Measurements from ENCODE around the gene GCC2. TPM values are rescaled to one million over a fixed set of nuclear protein-coding genes. Genes with fewer than 3 reads are reported as not detected.

The GCC2 gene
- total and polyA plus RNA-seq, 9 of the 15 experiments (the other 6 are each of a cell fraction or from before 2014, with no cell fraction given): 11.4 to 35.7 (median 19.9) TPM

- no peak overlapping the region for H3K27ac ChIP-seq (ENCODE audit: extremely low read depth, low read depth, low read length)
- ATAC-seq (no peak), FAIRE-seq (no peak), DNase-seq (ENCODE audit: extremely low read depth in 1 of 4, low spot score in 3 of 4) (no peak)
- no peak overlapping the region for H3K4me3 ChIP-seq
- peaks cover 11% of the 10 kb centered on the region; the same call in 1 of the 3 replicates for H3K79me2 ChIP-seq (ENCODE audit: control insufficient read depth, insufficient read depth, low read length)
- no peaks in the 10 kb centered on the region; a peak in 1 of 5 replicates for H3K4me1 ChIP-seq (replicated peaks in 1 of 2; ENCODE audit: control insufficient read depth in 2 of 2, insufficient read depth in 2 of 2, low read length in 2 of 2)
- ChIA-PET CTCF (ENCODE audit: low intra/inter-chr PET ratio) (no interaction called here), POLR2A (interaction anchor here (1.5 kb wide), 1 partner anchor 11 kb away, joined by 5 read pairs; the partner anchor contains the start of gene GCC2)
- no TSS peak for BruUV-seq (replicated peaks)
- no peak overlapping the region for H3K9ac ChIP-seq (ENCODE audit: insufficient read depth in 1 of 2, low read depth in 2 of 2, low read length in 2 of 2)
- no peak overlapping the region for H2AFZ ChIP-seq (ENCODE audit: low read depth, low read length)
- intact Hi-C loops (cut with micrococcal nuclease): no loop called here
- H3K9me3 ChIP-seq (replicated peaks; ENCODE audit: control insufficient read depth, insufficient read depth, low read depth, low read length): peaks cover 13% of the 10 kb centered on the region; the same call in 1 of the 2 replicates
- H3K36me3 ChIP-seq (ENCODE audit: control insufficient read depth, insufficient read depth, low read length): peaks cover 65% of the 10 kb centered on the region; the same call in 2 of the 3 replicates
- in situ Hi-C loops (cut with MboI): no loop called here
- H3K9me1 ChIP-seq (ENCODE audit: control insufficient read depth, insufficient read depth, low read length): no peaks in the 10 kb centered on the region
- 68% methylated on average over 4 of the region's 4 CpGs for WGBS (ENCODE audit: insufficient coverage, low coverage, missing lambda C conversion rate)
- no peaks in the 10 kb centered on the region for H4K20me1 ChIP-seq (replicated peaks; ENCODE audit: control insufficient read depth, insufficient read depth, low read length)
- H3K4me2 ChIP-seq (ENCODE audit: insufficient read depth, low read length): no peak overlapping the region
- H3K27me3 ChIP-seq (ENCODE audit: control insufficient read depth in 2 of 2, insufficient read depth in 2 of 2, low read length in 2 of 2): no peaks in the 10 kb centered on the region
- TF ChIP-seq MCM2 (IDR thresholded peaks at IDR 0.05; ENCODE audit: low read depth) (no peak), CHD4 (IDR thresholded peaks at IDR 0.05; ENCODE audit: insufficient read depth, insufficient replicate concordance, low read depth, low read length, poor library complexity, severe bottlenecking) (no peak), ZC3H8 (IDR thresholded peaks at IDR 0.05) (no peak), ARHGAP35 (IDR thresholded peaks at IDR 0.05; ENCODE audit: partially characterized antibody) (no peak), ZNF431 (CRISPR knock-in tag; IDR thresholded peaks at IDR 0.05) (no peak), E2F6 (IDR thresholded peaks at IDR 0.05; ENCODE audit: borderline replicate concordance in 1 of 2, extremely low read depth in 1 of 2, insufficient read depth in 1 of 2, insufficient read length in 1 of 2, low read depth in 1 of 2, low read length in 1 of 2, poor library complexity in 1 of 2, severe bottlenecking in 1 of 2) (no peak), ZNF766 (CRISPR knock-in tag; conservative IDR thresholded peaks at IDR 0.05) (no peak), DDX20 (tag; IDR thresholded peaks at IDR 0.05; ENCODE audit: low read depth) (no peak), CEBPG (CRISPR knock-in tag; IDR thresholded peaks at IDR 0.05) (no peak), CEBPG (tag; conservative IDR thresholded peaks at IDR 0.05 in 1 of 2, IDR thresholded peaks at IDR 0.05 in 1 of 2) (no peak), TOE1 (IDR thresholded peaks at IDR 0.05; ENCODE audit: borderline replicate concordance) (no peak), TOE1 (CRISPR knock-in tag; IDR thresholded peaks at IDR 0.05; ENCODE audit: borderline replicate concordance, low read depth) (no peak), CBFA2T2 (conservative IDR thresholded peaks at IDR 0.05) (no peak)
- TF ChIP-seq, protein P1, sequence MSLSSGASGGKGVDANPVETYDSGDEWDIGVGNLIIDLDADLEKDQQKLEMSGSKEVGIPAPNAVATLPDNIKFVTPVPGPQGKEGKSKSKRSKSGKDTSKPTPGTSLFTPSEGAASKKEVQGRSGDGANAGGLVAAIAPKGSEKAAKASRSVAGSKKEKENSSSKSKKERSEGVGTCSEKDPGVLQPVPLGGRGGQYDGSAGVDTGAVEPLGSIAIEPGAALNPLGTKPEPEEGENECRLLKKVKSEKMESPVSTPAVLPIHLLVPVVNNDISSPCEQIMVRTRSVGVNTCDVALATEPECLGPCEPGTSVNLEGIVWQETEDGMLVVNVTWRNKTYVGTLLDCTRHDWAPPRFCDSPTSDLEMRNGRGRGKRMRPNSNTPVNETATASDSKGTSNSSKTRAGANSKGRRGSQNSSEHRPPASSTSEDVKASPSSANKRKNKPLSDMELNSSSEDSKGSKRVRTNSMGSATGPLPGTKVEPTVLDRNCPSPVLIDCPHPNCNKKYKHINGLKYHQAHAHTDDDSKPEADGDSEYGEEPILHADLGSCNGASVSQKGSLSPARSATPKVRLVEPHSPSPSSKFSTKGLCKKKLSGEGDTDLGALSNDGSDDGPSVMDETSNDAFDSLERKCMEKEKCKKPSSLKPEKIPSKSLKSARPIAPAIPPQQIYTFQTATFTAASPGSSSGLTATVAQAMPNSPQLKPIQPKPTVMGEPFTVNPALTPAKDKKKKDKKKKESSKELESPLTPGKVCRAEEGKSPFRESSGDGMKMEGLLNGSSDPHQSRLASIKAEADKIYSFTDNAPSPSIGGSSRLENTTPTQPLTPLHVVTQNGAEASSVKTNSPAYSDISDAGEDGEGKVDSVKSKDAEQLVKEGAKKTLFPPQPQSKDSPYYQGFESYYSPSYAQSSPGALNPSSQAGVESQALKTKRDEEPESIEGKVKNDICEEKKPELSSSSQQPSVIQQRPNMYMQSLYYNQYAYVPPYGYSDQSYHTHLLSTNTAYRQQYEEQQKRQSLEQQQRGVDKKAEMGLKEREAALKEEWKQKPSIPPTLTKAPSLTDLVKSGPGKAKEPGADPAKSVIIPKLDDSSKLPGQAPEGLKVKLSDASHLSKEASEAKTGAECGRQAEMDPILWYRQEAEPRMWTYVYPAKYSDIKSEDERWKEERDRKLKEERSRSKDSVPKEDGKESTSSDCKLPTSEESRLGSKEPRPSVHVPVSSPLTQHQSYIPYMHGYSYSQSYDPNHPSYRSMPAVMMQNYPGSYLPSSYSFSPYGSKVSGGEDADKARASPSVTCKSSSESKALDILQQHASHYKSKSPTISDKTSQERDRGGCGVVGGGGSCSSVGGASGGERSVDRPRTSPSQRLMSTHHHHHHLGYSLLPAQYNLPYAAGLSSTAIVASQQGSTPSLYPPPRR (CRISPR knock-in tag; IDR thresholded peaks at IDR 0.05; ENCODE audit: borderline replicate concordance): no peak
- TF ChIP-seq, protein P2, sequence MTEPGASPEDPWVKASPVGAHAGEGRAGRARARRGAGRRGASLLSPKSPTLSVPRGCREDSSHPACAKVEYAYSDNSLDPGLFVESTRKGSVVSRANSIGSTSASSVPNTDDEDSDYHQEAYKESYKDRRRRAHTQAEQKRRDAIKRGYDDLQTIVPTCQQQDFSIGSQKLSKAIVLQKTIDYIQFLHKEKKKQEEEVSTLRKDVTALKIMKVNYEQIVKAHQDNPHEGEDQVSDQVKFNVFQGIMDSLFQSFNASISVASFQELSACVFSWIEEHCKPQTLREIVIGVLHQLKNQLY (CRISPR knock-in tag; conservative IDR thresholded peaks at IDR 0.05): no peak
Observed at GRCh38 chr2:108460345-108461037, 11.5 kb downstream of the GCC2 start.
